Subcutaneous abdominal adipose tissue (tissue), 5 donors: ENCODE measurements around the gene SLC39A8.

Experiments
- H3K27ac ChIP-seq: one replicate; pipeline ENCODE4 v1.7.0; 2013; ENCODE audit warnings: low read depth, mild to moderate bottlenecking, inconsistent platforms, low read length, moderate library complexity
- H3K27me3 ChIP-seq, 5 donors: one replicate each; pipeline ENCODE4 v1.7.0; 2013; ENCODE audit warnings: low read length in 5 of 5, inconsistent platforms in 1 of 5; ENCODE audit not compliant: control insufficient read depth in 5 of 5, insufficient read depth in 4 of 5
- H3K36me3 ChIP-seq, 5 donors: one replicate each; pipeline ENCODE4 v1.7.0; 2013; ENCODE audit warnings: low read length in 5 of 5; ENCODE audit not compliant: control insufficient read depth in 5 of 5, insufficient read depth in 5 of 5
- H3K4me1 ChIP-seq, 5 donors: one replicate each; pipeline ENCODE4 v1.7.0; 2013; ENCODE audit warnings: low read length in 5 of 5, mild to moderate bottlenecking in 3 of 5, moderate library complexity in 1 of 5; ENCODE audit not compliant: control insufficient read depth in 5 of 5, insufficient read depth in 5 of 5
- H3K4me3 ChIP-seq, 5 donors: one replicate each; pipeline ENCODE4 v1.7.0; 2013; ENCODE audit warnings: low read length in 5 of 5, low read depth in 1 of 5
- H3K9ac ChIP-seq, 5 donors: one replicate each; pipeline ENCODE4 v1.7.0; 2013; ENCODE audit warnings: low read length in 5 of 5, mild to moderate bottlenecking in 4 of 5, moderate library complexity in 3 of 5
- H3K9me3 ChIP-seq, 5 donors: one replicate each; pipeline ENCODE4 v1.7.0; 2013; ENCODE audit warnings: low read length in 5 of 5; ENCODE audit not compliant: control insufficient read depth in 5 of 5
- donor health status: healthy.
- donor health status: healthy.
- donor health status: healthy.
- donor health status: healthy.
- donor health status: healthy.

SLC39A8 gene

DNA sequence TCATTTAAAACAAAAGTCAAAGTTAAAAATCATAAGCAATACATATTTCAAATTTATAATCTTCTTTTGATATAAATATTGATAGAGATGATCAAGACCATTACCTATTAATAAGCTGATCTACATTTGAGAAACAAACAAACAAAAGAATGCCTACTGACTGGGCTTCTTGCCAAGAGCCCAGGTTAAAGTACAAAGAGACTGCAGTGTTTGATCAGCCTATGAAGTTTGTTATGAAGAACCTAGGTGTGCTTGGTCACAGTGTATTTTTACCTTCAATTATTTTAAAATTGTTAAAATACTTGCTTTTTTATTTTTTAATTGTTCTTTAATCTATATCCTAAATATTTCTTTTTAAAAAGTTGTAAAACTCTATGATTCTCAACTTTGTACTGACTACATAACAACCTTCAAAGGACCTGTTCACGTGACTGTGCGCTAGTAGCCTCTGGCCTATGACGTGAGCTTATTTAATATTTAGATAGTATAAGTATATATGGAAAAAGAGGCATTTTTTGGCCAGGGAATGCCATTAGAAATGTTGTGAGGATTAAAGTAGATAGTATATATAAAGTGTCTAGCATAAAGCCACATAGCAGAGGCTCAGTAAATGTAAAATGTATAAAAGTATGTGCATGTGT lies 11.4 kb upstream of the SLC39A8 start:
- H3K27me3 ChIP-seq = no peaks in the 10 kb centered on the region
- no peak overlapping the region for H3K4me3 ChIP-seq
- H3K4me1 ChIP-seq = no peaks in the 10 kb centered on the region
- no peaks in the 10 kb centered on the region for H3K36me3 ChIP-seq
- H3K27ac ChIP-seq = no peak overlapping the region
- no peaks in the 10 kb centered on the region for H3K9me3 ChIP-seq
- H3K9ac ChIP-seq = no peak overlapping the region

DNA sequence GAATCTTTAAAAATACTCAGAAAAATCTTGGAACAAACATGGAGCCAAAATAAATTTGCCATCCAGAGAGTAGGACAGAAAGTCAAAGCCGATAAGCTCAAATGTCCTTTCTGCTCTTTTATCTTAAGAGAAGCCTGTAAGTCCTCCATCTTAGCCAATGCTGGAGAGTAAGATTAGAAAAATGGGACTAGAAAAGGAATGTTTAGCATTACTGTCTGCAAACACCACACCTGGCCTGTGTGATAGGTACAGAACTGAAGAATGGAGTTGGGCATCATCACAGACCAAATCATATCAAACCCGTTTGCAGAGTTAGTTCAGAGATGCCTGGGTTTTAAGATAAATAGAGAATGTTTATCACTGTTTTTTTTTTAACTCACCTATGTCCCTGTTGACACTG lies 10.5 kb upstream of the SLC39A8 start:
- Histone ChIP-seq H3K4me3 (no peak overlapping the region), H3K36me3 (no peaks in the 10 kb centered on the region), H3K9me3 (no peaks in the 10 kb centered on the region), H3K9ac (no peak overlapping the region), H3K27me3 (no peaks in the 10 kb centered on the region), H3K4me1 (no peaks in the 10 kb centered on the region), H3K27ac (no peak overlapping the region)

GRCh38 chr4:102354671-102355454 lies 9.6 kb upstream of the SLC39A8 start:
- no peaks in the 10 kb centered on the region for H3K4me1 ChIP-seq
- H3K4me3 ChIP-seq = no peak overlapping the region
- H3K27me3 ChIP-seq = no peaks in the 10 kb centered on the region
- no peaks in the 10 kb centered on the region for H3K36me3 ChIP-seq
- H3K9me3 ChIP-seq = no peaks in the 10 kb centered on the region
- H3K27ac ChIP-seq = no peak overlapping the region
- H3K9ac ChIP-seq = no peak overlapping the region

DNA sequence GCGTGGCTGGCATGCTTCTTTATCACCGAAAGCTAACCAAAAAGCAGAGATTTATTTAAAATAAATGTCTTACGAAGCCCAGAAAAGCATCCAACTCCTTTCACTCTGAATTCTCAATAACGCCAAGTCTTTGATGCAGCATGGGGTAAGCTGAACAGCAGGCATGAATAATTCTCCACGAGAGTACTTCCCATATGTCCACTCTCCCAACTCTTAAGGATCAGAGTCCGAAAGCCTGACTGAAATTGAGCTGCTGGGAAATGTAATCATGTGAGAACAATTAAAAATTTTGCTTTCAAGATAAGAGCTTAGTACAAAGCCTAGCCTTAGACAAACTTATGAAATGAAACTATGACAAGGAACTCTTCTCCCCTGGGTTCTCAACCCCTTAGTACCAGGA lies 7.5 kb upstream of the SLC39A8 start:
- Histone ChIP-seq H3K4me3 (no peak overlapping the region), H3K27ac (no peak overlapping the region)

DNA sequence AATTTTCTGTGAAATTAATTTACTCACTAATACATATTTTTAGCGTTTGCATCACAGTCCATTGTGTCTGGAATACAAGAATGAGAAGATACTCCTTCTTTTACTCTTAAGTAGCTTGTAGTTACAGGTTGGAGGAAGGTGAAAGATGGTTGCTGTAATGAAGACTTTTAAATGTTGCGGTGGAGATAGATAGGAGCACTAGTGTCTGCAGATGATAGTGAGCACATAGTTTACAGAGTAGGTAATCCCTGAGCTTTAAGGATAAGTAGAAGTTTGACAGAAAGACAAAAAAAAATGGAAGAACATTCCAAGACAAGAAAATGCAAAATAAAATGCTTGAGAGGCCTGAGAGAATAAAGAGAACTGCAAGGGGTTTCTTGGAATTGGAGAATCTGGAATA lies 5.4 kb upstream of the SLC39A8 start:
- H3K4me3 ChIP-seq = no peak overlapping the region
- H3K9me3 ChIP-seq = no peaks in the 10 kb centered on the region
- peaks cover 0 to 7% (median 4%) of the 10 kb centered on the region in 5 donors for H3K4me1 ChIP-seq
- H3K27ac ChIP-seq = no peak overlapping the region
- H3K9ac ChIP-seq = no peak overlapping the region
- no peaks in the 10 kb centered on the region for H3K27me3 ChIP-seq
- no peaks in the 10 kb centered on the region for H3K36me3 ChIP-seq

More for the DNA sequence above, 7.5 kb upstream of the SLC39A8 start:
- no peaks in the 10 kb centered on the region for H3K27me3 ChIP-seq
- H3K36me3 ChIP-seq = no peaks in the 10 kb centered on the region
- H3K9me3 ChIP-seq = no peaks in the 10 kb centered on the region
- no peaks in the 10 kb centered on the region for H3K4me1 ChIP-seq
- H3K9ac ChIP-seq = no peak overlapping the region

GRCh38 chr4:102348701-102349100 lies 3.4 kb upstream of the SLC39A8 start:
- peaks cover 0 to 26% (median 18%) of the 10 kb centered on the region in 5 donors for H3K4me1 ChIP-seq
- no peak overlapping the region for H3K4me3 ChIP-seq
- no peaks in the 10 kb centered on the region for H3K36me3 ChIP-seq
- H3K9ac ChIP-seq = no peak overlapping the region
- H3K27me3 ChIP-seq = no peaks in the 10 kb centered on the region
- no peak overlapping the region for H3K27ac ChIP-seq
- H3K9me3 ChIP-seq = no peaks in the 10 kb centered on the region

- peak overlapping the region; percentile 68 to 92 (median 88) for H3K4me3 ChIP-seq
- no peaks in the 10 kb centered on the region for H3K27me3 ChIP-seq
- peak overlapping the region in 3 of 5 donors; percentile 31 to 83 (median 64) for H3K9ac ChIP-seq
- peaks cover 0 to 27% (median 20%) of the 10 kb centered on the region in 5 donors for H3K4me1 ChIP-seq
- no peaks in the 10 kb centered on the region for H3K9me3 ChIP-seq
- no peaks in the 10 kb centered on the region for H3K36me3 ChIP-seq
- H3K27ac ChIP-seq = no peak overlapping the region
Observed at GRCh38 chr4:102345795-102346100, 466 bp upstream of the SLC39A8 start.

DNA sequence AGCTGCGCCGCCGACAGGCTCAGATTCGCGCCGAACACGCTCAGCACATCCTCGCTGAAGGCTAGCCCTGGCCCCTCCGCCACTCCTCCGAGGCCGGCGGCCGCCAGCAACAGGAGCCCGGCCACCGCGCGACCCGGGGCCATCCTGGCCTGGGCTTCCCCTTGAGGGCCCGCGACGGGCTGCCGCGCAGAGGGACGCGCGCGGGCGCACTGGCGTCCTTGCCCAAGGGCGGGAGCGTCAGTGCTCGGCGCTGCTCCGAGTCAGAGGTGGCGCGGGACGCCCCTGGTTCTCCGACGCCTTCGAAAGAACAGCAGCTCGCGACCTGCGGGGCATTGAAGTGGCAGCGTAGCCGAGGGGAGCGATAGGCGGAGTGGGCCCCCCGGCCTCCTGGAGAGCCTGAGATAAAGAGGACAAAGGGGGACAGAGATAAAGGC lies 745 bp downstream of the SLC39A8 start:
- H3K36me3 ChIP-seq = no peaks in the 10 kb centered on the region
- no peaks in the 10 kb centered on the region for H3K9me3 ChIP-seq
- peak overlapping the region; percentile 61 to 92 (median 88) for H3K4me3 ChIP-seq
- H3K27me3 ChIP-seq = no peaks in the 10 kb centered on the region
- peaks cover 0 to 27% (median 20%) of the 10 kb centered on the region in 5 donors for H3K4me1 ChIP-seq
- H3K9ac ChIP-seq = peak overlapping the region in 4 of 5 donors; percentile 67 to 83 (median 80)
- peak overlapping the region; percentile 42 for H3K27ac ChIP-seq

- no peaks in the 10 kb centered on the region for H3K9me3 ChIP-seq
- H3K27me3 ChIP-seq = no peaks in the 10 kb centered on the region
- peak overlapping the region in 4 of 5 donors; percentile 67 to 83 (median 80) for H3K9ac ChIP-seq
- H3K4me1 ChIP-seq = peaks cover 0 to 27% (median 20%) of the 10 kb centered on the region in 5 donors
- no peaks in the 10 kb centered on the region for H3K36me3 ChIP-seq
- H3K27ac ChIP-seq = no peak overlapping the region
- H3K4me3 ChIP-seq = peak overlapping the region; percentile 61 to 92 (median 88)
Observed at GRCh38 chr4:102343964-102344519, 1.2 kb downstream of the SLC39A8 start.

- Histone ChIP-seq H3K27ac (no peak overlapping the region), H3K9me3 (no peaks in the 10 kb centered on the region), H3K9ac (no peak overlapping the region), H3K4me3 (no peak overlapping the region), H3K4me1 (peaks cover 0 to 27% (median 20%) of the 10 kb centered on the region in 5 donors), H3K36me3 (no peaks in the 10 kb centered on the region), H3K27me3 (no peaks in the 10 kb centered on the region)
Observed at GRCh38 chr4:102342404-102343074, 2.7 kb downstream of the SLC39A8 start.
